ENCODE data around the gene GRIN2A.

The GRIN2A gene

DNA sequence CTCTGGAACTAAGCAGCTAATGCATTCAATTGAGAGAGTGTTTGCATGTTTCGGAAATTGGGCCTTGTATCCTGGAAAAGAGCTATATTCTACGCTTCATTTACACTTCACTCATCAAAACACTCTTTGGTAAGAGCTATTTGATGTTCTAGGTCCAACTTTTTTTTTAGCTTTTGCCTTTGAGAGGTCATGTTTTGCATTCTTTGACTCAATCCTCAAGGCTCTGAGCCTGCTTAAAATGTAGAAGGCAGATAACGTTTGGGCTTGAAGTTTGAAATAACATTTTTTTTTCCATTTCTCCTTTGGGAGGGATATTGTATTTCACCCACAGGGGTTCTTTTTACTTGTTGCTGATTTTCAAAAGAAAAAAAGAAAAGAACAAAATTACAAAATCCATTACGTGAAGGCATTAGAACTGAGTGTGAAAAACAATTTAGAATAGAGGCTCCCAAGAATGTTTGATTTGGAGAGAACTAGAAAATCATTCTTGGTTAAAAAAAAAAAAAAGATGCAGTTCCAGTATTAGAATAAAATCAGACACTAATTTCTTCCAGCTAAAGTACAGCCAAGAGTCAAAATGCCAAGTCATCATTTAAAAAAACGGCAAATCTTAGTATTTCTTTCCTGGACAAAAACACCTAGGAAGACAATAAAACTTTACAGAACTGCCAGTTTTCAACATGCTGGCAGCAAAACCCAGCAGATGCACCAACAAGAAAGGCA lies 268.5 kb downstream of the GRIN2A start:
- Histone ChIP-seq H3K9me3 (ENCODE audit: low read depth, low read length) (no peaks in the 10 kb centered on the region), H3K27ac (no peak overlapping the region), H3K36me3 (ENCODE audit: insufficient read depth, low read length) (no peaks in the 10 kb centered on the region), H3K4me3 (no peak overlapping the region), H3K9ac (ENCODE audit: insufficient read length) (no peak overlapping the region)
- TF ChIP-seq POLR2AphosphoS5 (IDR thresholded peaks at IDR 0.05; ENCODE audit: borderline replicate concordance, low read depth, low read length): no peak
- no peak for TF ChIP-seq EZH2 (IDR thresholded peaks at IDR 0.05)
- TF ChIP-seq FOXP2 (optimal IDR thresholded peaks at IDR 0.05; ENCODE audit: control extremely low read depth, extremely low read length, insufficient read depth): no peak
- DNase-seq (ENCODE audit: low read depth, low spot score): no peak

DNA sequence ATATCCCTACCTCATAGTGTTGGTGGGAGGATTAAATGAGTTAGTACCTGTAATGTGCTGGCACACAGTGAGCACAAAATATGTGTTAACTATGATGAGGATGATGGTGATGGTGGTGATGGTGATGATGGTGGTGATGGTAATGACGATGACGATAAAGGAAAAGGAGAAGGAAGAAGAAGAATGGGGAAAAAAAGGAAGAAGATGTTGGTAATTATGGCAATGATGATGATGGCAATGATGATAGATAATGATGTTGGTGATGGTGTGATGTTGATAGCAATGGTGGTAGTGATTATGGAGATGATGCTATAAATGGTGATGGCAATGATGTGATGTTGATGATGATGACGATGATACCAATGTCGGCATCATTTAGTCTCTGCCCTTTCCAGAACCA lies 270.2 kb downstream of the GRIN2A start:
- Histone ChIP-seq H3K9ac (ENCODE audit: insufficient read length) (no peak overlapping the region), H3K36me3 (ENCODE audit: insufficient read depth, low read length) (no peaks in the 10 kb centered on the region), H3K4me3 (no peak overlapping the region), H3K9me3 (ENCODE audit: low read depth, low read length) (no peaks in the 10 kb centered on the region), H3K27ac (no peak overlapping the region)
- no peak for DNase-seq (ENCODE audit: low read depth, low spot score)
- TF ChIP-seq EZH2 (IDR thresholded peaks at IDR 0.05) (no peak), POLR2AphosphoS5 (IDR thresholded peaks at IDR 0.05; ENCODE audit: borderline replicate concordance, low read depth, low read length) (no peak), FOXP2 (optimal IDR thresholded peaks at IDR 0.05; ENCODE audit: control extremely low read depth, extremely low read length, insufficient read depth) (no peak)

DNA sequence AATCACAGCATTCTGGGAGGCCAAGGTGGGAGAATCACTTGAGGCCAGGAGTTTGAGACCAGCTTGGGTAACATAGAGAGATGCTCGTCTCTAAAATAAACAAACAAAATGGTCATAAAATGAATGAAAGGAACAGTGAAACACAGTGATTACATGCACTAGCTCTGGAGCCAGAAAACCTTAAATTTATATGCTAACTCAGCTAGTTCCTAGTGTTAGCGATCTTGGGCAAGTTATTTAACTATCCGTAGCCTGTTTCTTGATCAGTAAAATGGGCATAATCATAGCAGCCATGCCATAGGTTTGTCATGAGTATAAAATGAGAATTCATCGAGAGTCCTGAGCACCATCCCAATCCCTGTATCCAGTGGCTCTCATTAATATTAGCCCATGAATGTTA lies 271.0 kb downstream of the GRIN2A start:
- no peak for DNase-seq (ENCODE audit: low read depth, low spot score)
- H3K9ac ChIP-seq (ENCODE audit: insufficient read length): no peak overlapping the region
- no peaks in the 10 kb centered on the region for H3K36me3 ChIP-seq (ENCODE audit: insufficient read depth, low read length)
- TF ChIP-seq EZH2 (IDR thresholded peaks at IDR 0.05) (no peak), FOXP2 (optimal IDR thresholded peaks at IDR 0.05; ENCODE audit: control extremely low read depth, extremely low read length, insufficient read depth) (no peak), POLR2AphosphoS5 (IDR thresholded peaks at IDR 0.05; ENCODE audit: borderline replicate concordance, low read depth, low read length) (no peak)
- H3K27ac ChIP-seq: no peak overlapping the region
- no peaks in the 10 kb centered on the region for H3K9me3 ChIP-seq (ENCODE audit: low read depth, low read length)
- H3K4me3 ChIP-seq: no peak overlapping the region

DNA sequence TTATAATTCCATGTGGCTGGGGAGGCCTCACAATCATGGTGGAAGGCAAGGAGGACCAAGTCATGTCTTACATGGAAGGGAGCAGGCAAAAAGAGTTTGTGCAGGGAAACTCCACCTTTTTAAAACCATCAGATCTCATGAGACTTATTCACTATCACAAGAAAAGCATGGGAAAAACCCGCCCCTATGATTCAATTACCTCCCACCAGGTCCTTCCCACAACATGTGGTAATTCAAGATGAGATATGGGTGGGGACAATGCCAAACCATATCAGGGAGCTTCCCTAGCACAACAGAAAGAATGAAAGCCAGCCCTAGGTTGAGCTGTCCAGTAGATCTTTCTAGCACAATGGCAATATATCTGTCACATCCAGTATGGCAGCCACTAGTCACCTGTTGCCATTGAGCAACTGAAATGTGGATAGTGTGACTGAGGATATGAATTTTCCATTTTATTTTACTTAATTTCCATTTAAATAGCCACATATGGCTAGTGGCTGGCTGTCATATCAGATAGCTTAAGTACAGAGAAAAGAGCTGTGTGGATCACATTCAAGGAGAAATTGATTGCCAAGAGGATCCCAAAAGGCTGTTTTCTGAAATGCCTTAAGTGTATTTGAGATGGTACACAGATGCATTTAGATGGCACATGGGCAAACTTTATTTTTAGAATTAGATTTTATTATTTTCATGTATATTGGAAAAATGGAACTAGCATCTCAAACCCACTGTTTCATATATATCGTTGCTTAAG lies 273.0 kb downstream of the GRIN2A start:
- H3K27ac ChIP-seq: no peak overlapping the region
- H3K36me3 ChIP-seq (ENCODE audit: insufficient read depth, low read length): no peaks in the 10 kb centered on the region
- H3K4me3 ChIP-seq: no peak overlapping the region
- TF ChIP-seq FOXP2 (optimal IDR thresholded peaks at IDR 0.05; ENCODE audit: control extremely low read depth, extremely low read length, insufficient read depth) (no peak), EZH2 (IDR thresholded peaks at IDR 0.05) (no peak), POLR2AphosphoS5 (IDR thresholded peaks at IDR 0.05; ENCODE audit: borderline replicate concordance, low read depth, low read length) (no peak)
- no peak for DNase-seq (ENCODE audit: low read depth, low spot score)
- H3K9ac ChIP-seq (ENCODE audit: insufficient read length): no peak overlapping the region
- no peaks in the 10 kb centered on the region for H3K9me3 ChIP-seq (ENCODE audit: low read depth, low read length)

DNA sequence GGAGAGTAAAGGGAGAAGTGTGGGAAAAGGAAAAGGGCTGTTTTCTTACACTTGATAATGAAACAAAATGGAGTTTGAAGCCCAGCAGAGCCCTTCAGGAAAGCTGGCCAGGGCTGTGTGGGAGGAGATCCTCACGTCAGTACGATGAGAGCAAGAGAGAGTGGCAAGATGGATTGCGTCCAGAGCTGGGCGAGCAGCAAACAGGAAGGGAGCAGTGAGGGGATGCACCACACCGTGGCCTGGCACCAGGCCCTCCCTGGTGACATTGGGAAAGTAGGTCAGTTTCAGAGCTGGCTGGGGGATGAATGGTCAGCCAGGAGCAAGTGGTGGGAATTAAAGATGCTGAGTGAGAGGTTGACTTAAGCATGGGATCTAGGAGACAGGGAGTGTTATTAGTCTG lies 273.6 kb downstream of the GRIN2A start:
- Histone ChIP-seq H3K36me3 (ENCODE audit: insufficient read depth, low read length) (no peaks in the 10 kb centered on the region), H3K9ac (ENCODE audit: insufficient read length) (no peak overlapping the region), H3K4me3 (no peak overlapping the region), H3K9me3 (ENCODE audit: low read depth, low read length) (no peaks in the 10 kb centered on the region), H3K27ac (no peak overlapping the region)
- TF ChIP-seq FOXP2 (optimal IDR thresholded peaks at IDR 0.05; ENCODE audit: control extremely low read depth, extremely low read length, insufficient read depth) (no peak), POLR2AphosphoS5 (IDR thresholded peaks at IDR 0.05; ENCODE audit: borderline replicate concordance, low read depth, low read length) (no peak), EZH2 (IDR thresholded peaks at IDR 0.05) (no peak)
- no peak for DNase-seq (ENCODE audit: low read depth, low spot score)

DNA sequence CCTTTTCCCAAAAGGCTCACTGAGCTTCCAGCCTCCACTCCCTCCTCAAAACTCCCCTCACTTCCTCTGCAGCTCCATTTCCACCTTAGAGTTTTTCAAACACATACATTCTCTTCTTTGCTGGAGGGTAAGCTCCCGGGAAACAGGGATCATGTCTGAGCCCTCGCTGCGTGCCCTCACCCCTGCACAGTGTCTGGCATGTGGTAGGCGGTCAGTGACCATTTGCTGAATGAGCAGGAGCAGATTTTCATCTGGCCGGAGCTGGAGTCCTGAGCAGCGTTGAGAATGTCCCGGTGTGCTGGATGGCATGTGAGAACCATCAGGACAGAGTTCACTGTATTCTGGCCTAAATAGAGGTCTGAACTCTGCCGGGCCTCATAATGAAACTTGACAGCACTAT lies 274.5 kb downstream of the GRIN2A start:
- Histone ChIP-seq H3K4me3 (no peak overlapping the region), H3K9ac (ENCODE audit: insufficient read length) (no peak overlapping the region), H3K27ac (no peak overlapping the region), H3K9me3 (ENCODE audit: low read depth, low read length) (no peaks in the 10 kb centered on the region), H3K36me3 (ENCODE audit: insufficient read depth, low read length) (no peaks in the 10 kb centered on the region)
- TF ChIP-seq EZH2 (IDR thresholded peaks at IDR 0.05) (no peak), POLR2AphosphoS5 (IDR thresholded peaks at IDR 0.05; ENCODE audit: borderline replicate concordance, low read depth, low read length) (no peak), FOXP2 (optimal IDR thresholded peaks at IDR 0.05; ENCODE audit: control extremely low read depth, extremely low read length, insufficient read depth) (no peak)
- no peak for DNase-seq (ENCODE audit: low read depth, low spot score)

DNA sequence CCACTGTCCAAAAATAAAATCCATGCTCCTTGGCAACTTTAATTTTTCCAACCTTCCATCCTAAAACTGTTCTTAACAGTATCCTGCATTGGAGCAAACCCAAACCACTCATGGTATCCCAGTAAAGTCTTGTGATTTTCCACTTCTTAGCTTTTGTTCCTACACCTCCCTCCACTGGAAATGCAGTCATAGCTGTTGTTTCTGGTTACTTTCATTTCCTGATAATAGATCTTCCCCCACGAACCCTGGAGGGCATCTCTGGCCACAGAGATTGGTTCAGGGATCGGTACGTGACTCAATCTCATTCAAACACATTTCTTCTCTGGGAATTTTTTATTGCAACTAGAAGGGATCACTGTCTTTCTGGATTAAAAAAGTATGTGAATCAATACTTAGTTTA lies 276.0 kb downstream of the GRIN2A start:
- Histone ChIP-seq H3K36me3 (ENCODE audit: insufficient read depth, low read length) (no peaks in the 10 kb centered on the region), H3K9me3 (ENCODE audit: low read depth, low read length) (no peaks in the 10 kb centered on the region), H3K9ac (ENCODE audit: insufficient read length) (no peak overlapping the region), H3K4me3 (no peak overlapping the region), H3K27ac (no peak overlapping the region)
- no peak for DNase-seq (ENCODE audit: low read depth, low spot score)
- TF ChIP-seq FOXP2 (optimal IDR thresholded peaks at IDR 0.05; ENCODE audit: control extremely low read depth, extremely low read length, insufficient read depth): no peak
- TF ChIP-seq EZH2 (IDR thresholded peaks at IDR 0.05): no peak
- TF ChIP-seq POLR2AphosphoS5 (IDR thresholded peaks at IDR 0.05; ENCODE audit: borderline replicate concordance, low read depth, low read length): no peak

DNA sequence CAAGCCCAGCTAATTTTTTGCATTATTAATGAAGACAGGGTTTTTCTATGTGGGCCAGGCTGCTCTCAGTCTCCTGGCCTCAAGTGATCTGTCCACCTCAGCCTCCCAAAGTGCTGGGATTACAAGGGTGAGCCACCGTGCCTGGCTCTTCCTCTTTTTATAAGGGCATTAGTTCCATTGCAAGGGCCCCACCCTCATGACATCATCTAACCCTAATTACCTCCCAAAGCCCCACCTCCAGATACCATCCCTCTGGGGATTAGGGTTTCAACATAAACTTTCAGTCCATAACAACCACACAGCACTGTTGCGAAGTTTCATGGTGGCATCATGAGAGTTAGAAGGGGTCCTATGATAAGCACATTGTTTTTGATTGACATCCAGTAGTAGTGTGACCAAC lies 277.7 kb downstream of the GRIN2A start:
- H3K9me3 ChIP-seq (ENCODE audit: low read depth, low read length): no peaks in the 10 kb centered on the region
- H3K27ac ChIP-seq: no peak overlapping the region
- no peak overlapping the region for H3K4me3 ChIP-seq
- no peaks in the 10 kb centered on the region for H3K36me3 ChIP-seq (ENCODE audit: insufficient read depth, low read length)
- DNase-seq (ENCODE audit: low read depth, low spot score): no peak
- H3K9ac ChIP-seq (ENCODE audit: insufficient read length): no peak overlapping the region
- no peak for TF ChIP-seq POLR2AphosphoS5 (IDR thresholded peaks at IDR 0.05; ENCODE audit: borderline replicate concordance, low read depth, low read length)
- no peak for TF ChIP-seq FOXP2 (optimal IDR thresholded peaks at IDR 0.05; ENCODE audit: control extremely low read depth, extremely low read length, insufficient read depth)

All from SK-N-MC (cell line).